CD4-positive, alpha-beta T cell treated with Interleukin-4 for 1 hour (primary cell): ENCODE measurements around the gene ZBTB24.
A peak's percentile ranks its signal among the peaks of the same experiment; 100 is the strongest.
"Not testable (repeated sequence)": the region's sequence is repeated elsewhere in the genome, so short reads cannot be mapped to it uniquely, and the experiment has no call there.

Experiments
- DNase-seq, 2 donors: peaks; one replicate each; pipeline ENCODE4 v3.0.0-alpha.2; 2020 to 2022

The ZBTB24 gene

GRCh38 chr6:109482905-109483734 lies at the start of gene ZBTB24:
Gene ZBTB24 (minus strand): TSS chr6:109483219. CDS start chr6:109482026, 1,193 bp downstream.
- DNase-seq: peak; percentile 91 to 92

GRCh38 chr6:109531446-109531845 lies 48.4 kb upstream of the ZBTB24 start:
- DNase-seq: no peak

- no peak for DNase-seq
Measured at GRCh38 chr6:109527989-109528388, 45.0 kb upstream of the ZBTB24 start.

- DNase-seq: peak; percentile 45 to 71
Measured at GRCh38 chr6:109526905-109527628, 44.0 kb upstream of the ZBTB24 start.

GRCh38 chr6:109524129-109524528 lies 41.1 kb upstream of the ZBTB24 start:
- DNase-seq: no peak

- DNase-seq: no peak
Measured at GRCh38 chr6:109523478-109523877, 40.5 kb upstream of the ZBTB24 start.

DNA sequence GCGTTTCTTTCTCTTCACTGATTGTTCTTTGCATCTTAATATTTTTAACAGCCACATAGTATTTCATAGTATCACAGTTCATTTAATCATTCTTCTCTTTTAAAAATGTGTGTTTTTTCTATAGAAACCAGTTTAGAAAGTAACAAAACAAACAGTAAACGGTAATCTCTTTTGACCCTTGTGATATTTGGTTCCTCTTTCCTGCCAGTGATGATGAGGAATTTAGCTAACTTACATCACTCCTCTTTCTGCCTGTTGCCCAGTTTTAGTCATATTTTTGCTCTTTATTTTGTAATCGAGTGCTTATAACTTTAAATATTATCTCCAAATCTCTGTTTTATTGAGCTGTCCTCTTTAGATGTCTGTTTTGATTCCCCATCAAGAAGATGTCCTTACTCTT lies 38.1 kb upstream of the ZBTB24 start:
- DNase-seq: no peak

DNA sequence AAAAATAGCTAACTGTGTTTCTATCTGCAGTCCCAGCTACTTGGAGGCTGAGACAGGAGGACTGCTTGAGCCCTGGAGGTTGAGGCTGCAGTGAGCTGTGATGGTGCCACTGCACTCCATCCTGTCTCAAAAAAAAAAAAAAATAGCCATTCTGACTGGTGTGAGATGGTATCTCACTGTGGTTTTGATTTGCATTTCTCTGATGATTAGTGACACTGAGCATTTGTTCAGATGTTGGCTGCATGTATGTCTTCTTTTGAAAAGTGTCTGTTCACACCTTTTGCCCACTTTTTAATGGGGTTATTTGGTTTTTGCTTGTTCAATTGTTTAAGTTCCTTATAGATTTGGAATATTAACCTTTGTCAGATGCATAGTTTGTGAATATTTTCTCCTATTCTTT lies 36.6 kb upstream of the ZBTB24 start:
- not testable (repeated sequence) for DNase-seq

GRCh38 chr6:109516929-109517328 lies 33.9 kb upstream of the ZBTB24 start:
- DNase-seq: peak in 1 of 2 donors; percentile 13

GRCh38 chr6:109515781-109516409 lies 32.9 kb upstream of the ZBTB24 start:
- peak in 1 of 2 donors; percentile 38 for DNase-seq

GRCh38 chr6:109514946-109515345 lies 31.9 kb upstream of the ZBTB24 start:
- DNase-seq: no peak

- no peak for DNase-seq
Measured at GRCh38 chr6:109513571-109514071, 30.6 kb upstream of the ZBTB24 start.

DNA sequence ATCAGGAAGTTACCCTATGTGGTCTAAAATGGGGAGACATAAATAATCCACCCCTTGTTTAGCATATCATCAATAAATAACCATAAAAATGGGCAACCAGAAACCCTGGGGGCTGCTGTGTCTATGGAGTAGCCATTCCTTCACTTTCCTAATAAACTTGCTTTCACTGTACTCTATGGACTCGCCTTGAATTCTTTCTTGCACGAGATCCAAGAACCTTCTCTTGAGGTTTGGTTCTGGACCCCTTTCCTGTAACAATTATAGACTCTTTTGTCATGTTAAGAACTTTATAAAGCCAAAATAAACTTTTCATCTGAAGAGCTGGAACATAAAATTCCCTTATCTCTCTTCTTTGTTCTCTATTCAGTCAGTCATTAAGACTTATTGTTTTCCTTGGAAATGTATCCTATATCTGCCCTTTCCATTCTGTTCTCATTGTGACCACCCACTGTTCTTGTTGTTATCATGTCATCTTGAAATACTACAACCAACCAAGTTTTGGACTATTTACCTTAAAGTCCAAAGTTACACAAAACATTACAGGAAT lies 29.3 kb upstream of the ZBTB24 start:
- no peak for DNase-seq

DNA sequence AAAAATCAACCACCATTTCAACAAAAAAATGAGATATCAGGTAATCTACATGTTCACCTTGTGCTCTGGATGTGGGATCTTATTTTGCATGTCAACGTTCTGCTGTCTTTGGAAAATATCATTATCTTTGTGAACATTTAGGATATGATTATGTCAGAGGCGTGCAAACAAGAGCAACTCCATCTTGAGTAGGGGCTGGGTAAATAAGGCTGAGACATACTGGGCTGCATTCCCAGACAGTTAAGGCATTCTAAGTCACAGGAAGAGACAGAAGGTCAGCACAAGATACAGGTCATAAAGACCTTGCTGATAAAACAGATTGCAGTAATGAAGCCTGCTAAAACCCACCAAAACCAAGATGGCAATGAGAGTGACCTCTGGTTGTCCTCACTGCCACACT lies 28.8 kb upstream of the ZBTB24 start:
- no peak for DNase-seq

DNA sequence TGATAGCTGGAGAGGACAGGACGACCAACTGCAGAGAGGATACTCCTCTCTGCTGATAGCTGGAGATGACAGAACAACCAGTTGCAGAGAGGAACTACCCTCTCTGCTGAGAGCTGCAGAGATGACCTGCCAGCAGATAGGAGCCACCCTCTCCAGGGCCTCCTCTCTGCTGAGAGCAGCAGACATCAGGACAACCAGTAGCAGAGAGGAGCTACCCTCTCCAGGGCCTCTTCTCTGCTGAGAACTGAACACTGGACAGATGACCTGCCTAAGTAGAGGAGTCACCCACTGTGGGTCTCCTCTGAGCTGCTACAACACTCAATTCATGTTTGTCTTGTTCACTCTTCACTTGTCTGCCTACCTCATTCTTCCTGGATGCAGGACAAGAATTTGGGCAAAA lies 27.3 kb upstream of the ZBTB24 start:
- no peak for DNase-seq

GRCh38 chr6:109508166-109508860 lies 25.3 kb upstream of the ZBTB24 start:
- no peak for DNase-seq

GRCh38 chr6:109507490-109508072 lies 24.6 kb upstream of the ZBTB24 start:
- DNase-seq: no peak

- no peak for DNase-seq
Measured at GRCh38 chr6:109506841-109507240, 23.8 kb upstream of the ZBTB24 start.

DNA sequence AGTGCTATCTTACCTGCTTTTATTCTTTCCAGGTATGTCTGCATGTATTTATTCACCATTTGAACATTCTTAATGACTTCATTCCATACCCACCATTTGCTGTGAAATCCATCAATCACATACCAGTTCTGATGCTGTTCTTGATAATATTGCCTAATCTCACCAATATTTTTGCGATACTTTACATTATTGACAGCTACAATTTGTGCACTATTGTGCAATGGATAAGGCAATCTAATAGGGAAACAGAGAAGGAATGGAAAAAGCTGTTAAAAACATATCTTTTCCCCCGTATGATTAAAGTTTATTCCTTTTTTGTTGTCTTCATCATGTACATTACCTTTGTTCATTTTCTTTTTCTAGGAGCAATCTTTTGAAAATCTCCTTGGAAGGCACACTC lies 23.3 kb upstream of the ZBTB24 start:
- DNase-seq: no peak

GRCh38 chr6:109503327-109504224 lies 20.6 kb upstream of the ZBTB24 start:
- no peak for DNase-seq

DNA sequence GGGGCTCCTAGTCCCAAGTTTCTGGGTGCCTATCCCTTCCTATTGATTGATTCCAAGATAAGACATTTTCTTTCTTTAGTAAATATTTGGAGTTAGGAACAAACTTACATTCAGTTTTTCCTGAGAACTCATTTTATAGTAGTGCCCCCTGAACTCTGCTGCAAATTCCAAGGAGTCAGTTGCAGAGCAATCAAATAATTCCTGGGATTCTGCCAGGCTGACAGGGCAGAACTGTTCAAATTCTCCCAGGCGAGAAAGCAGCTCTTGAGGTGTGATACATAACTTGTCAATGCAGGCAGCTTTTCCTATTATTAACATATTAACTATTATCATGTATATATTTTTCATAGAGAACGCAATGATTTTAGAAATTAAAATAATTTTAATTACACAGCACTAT lies 15.9 kb upstream of the ZBTB24 start:
- DNase-seq: no peak
